ENCODE data around the gene SLC25A5. TPM values are rescaled to one million over a fixed set of nuclear protein-coding genes. Genes with fewer than 3 reads are reported as not detected.
A peak's percentile ranks its signal among the peaks of the same experiment; 100 is the strongest.

The SLC25A5 gene
- total RNA-seq, 1 donor, result 165 TPM

DNA sequence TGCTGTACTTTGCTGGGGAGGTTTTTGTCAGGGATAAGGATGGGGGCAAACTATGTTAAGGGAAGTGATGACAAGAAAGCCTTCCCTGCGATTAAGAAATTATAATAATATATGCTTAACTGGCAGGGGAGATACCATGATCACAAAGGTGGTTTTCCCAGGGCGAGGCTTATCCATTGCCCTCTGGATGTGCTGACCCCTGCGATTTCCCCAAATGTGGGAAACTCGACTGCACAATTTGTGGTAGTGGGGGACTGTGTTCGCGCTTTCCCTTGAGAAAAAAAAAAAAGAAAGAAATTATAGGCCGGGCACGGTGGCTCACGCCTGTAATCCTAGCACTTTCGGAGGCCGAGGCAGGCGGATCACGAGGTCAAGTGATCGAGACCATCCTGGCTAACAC lies 44.6 kb upstream of the SLC25A5 start:
- H3K27me3 ChIP-seq (ENCODE audit: insufficient read depth, low read length), result no peaks in the 10 kb centered on the region
- H4K20me1 ChIP-seq (ENCODE audit: insufficient read depth, low read length), result no peaks in the 10 kb centered on the region
- H3K4me1 ChIP-seq (ENCODE audit: insufficient read depth, low read length), result peaks cover 7% of the 10 kb centered on the region
- no peak overlapping the region for H3K27ac ChIP-seq (ENCODE audit: low read depth, low read length)
- H2AFZ ChIP-seq (ENCODE audit: low read length), result no peak overlapping the region
- H3K4me2 ChIP-seq (ENCODE audit: insufficient read depth, low read length), result no peak overlapping the region
- no peak for DNase-seq (ENCODE audit: insufficient read length, low spot score, missing footprints)
- H3K4me3 ChIP-seq (ENCODE audit: insufficient read depth, low read length), result no peak overlapping the region
- H3K36me3 ChIP-seq (ENCODE audit: insufficient read depth, low read length), result peaks cover 5% of the 10 kb centered on the region
- TF ChIP-seq, protein P1, sequence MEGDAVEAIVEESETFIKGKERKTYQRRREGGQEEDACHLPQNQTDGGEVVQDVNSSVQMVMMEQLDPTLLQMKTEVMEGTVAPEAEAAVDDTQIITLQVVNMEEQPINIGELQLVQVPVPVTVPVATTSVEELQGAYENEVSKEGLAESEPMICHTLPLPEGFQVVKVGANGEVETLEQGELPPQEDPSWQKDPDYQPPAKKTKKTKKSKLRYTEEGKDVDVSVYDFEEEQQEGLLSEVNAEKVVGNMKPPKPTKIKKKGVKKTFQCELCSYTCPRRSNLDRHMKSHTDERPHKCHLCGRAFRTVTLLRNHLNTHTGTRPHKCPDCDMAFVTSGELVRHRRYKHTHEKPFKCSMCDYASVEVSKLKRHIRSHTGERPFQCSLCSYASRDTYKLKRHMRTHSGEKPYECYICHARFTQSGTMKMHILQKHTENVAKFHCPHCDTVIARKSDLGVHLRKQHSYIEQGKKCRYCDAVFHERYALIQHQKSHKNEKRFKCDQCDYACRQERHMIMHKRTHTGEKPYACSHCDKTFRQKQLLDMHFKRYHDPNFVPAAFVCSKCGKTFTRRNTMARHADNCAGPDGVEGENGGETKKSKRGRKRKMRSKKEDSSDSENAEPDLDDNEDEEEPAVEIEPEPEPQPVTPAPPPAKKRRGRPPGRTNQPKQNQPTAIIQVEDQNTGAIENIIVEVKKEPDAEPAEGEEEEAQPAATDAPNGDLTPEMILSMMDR (IDR thresholded peaks at IDR 0.05; ENCODE audit: extremely low read depth, low read depth, low read length), result no peak
- H3K79me2 ChIP-seq (ENCODE audit: insufficient read depth, low read length), result no peaks in the 10 kb centered on the region
- no peaks in the 10 kb centered on the region for H3K9me3 ChIP-seq (ENCODE audit: low read depth, low read length)

DNA sequence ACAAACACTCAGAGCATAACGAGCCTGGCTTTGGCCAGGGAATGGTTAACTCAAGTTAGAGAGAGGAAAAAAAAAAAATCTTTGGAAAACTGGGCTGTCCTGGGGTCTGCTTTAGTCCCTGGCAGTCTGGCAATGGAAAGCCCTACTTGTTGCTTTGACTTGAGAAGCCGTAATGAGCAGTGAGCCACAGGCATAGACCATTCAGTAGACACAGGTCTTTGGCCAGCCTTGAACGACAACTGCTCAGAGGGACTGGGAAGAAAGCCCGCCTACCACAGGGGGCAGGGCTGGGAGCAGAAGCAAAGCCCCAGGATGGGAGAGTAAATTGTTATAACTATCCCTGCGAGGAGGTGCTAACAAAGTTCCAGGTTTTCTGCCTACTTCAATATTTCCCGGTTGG lies 43.2 kb upstream of the SLC25A5 start:
- TF ChIP-seq, protein P1 (IDR thresholded peaks at IDR 0.05; ENCODE audit: extremely low read depth, low read depth, low read length), result no peak

DNA sequence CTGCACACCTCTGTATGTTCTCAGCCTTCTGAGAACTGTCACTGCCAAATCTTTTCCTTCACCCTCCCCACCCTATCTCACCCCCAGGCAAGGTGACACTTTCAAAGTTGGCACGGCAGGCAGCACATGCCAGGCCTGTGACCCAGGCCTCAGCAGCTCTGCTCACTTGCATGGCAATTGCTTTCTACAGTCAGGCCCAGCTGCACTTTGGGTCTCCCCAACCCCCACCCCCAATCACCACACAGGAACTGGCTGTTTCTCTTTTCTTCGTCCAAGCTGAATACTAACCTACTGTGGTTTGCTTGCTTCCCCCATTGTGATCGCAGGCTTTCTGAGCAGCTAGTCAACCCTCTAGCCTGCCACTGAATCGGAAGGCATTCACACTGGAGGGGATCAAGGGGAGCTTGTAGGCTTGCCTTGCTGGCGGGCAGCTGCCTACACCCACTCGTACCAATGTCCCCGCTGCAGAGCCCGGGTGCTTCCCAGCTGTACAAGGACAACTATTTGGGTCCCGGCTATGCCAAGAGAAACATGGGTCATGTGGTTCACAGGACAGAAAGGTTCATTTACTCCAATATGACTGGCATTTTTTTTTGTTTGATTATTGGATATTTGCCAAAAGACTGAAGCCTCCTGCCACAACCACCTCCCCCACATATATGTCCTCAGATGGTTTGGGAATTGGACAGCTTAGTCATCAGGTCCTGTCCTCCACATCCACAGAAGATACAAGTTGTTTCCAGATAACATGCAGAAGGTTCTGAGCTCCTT lies 41.0 kb upstream of the SLC25A5 start:
- Histone ChIP-seq H3K4me1 (ENCODE audit: insufficient read depth, low read length) (peaks cover 12% of the 10 kb centered on the region), H3K27ac (ENCODE audit: low read depth, low read length) (peak overlapping the region; percentile 37), H4K20me1 (ENCODE audit: insufficient read depth, low read length) (no peaks in the 10 kb centered on the region), H3K4me3 (ENCODE audit: insufficient read depth, low read length) (no peak overlapping the region), H3K27me3 (ENCODE audit: insufficient read depth, low read length) (no peaks in the 10 kb centered on the region), H2AFZ (ENCODE audit: low read length) (no peak overlapping the region), H3K79me2 (ENCODE audit: insufficient read depth, low read length) (no peaks in the 10 kb centered on the region), H3K36me3 (ENCODE audit: insufficient read depth, low read length) (no peaks in the 10 kb centered on the region), H3K9me3 (ENCODE audit: low read depth, low read length) (no peaks in the 10 kb centered on the region), H3K4me2 (ENCODE audit: insufficient read depth, low read length) (peak overlapping the region; percentile 47)
- TF ChIP-seq, protein P1 (IDR thresholded peaks at IDR 0.05; ENCODE audit: extremely low read depth, low read depth, low read length), result no peak
- peak; percentile 77 for DNase-seq (ENCODE audit: insufficient read length, low spot score, missing footprints)

More for the DNA sequence above, 43.2 kb upstream of the SLC25A5 start:
- Histone ChIP-seq H3K36me3 (ENCODE audit: insufficient read depth, low read length) (peaks cover under 1% of the 10 kb centered on the region), H3K27ac (ENCODE audit: low read depth, low read length) (no peak overlapping the region), H3K4me1 (ENCODE audit: insufficient read depth, low read length) (peaks cover 12% of the 10 kb centered on the region), H4K20me1 (ENCODE audit: insufficient read depth, low read length) (no peaks in the 10 kb centered on the region), H2AFZ (ENCODE audit: low read length) (no peak overlapping the region), H3K4me2 (ENCODE audit: insufficient read depth, low read length) (no peak overlapping the region), H3K27me3 (ENCODE audit: insufficient read depth, low read length) (no peaks in the 10 kb centered on the region), H3K9me3 (ENCODE audit: low read depth, low read length) (no peaks in the 10 kb centered on the region), H3K79me2 (ENCODE audit: insufficient read depth, low read length) (no peaks in the 10 kb centered on the region), H3K4me3 (ENCODE audit: insufficient read depth, low read length) (no peak overlapping the region)
- no peak for DNase-seq (ENCODE audit: insufficient read length, low spot score, missing footprints)

DNA sequence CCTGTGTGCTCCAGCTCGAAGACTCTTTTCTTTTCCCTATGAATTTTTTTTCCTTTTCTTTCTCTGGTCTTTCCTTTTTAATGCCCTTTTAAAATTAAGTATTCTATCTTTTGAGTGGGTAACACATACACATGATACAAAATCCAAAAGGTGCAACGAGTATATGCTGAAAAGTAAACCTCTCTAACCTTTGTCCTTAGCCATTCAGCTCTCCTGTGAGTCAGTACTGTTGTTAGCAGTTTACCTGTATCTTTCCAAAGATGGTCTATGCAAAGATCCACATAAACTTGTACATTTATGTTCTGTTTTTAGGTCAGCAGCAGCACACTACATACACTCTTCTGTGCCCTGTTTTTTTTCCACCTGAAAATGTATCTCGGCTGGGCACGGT lies 40.5 kb upstream of the SLC25A5 start:
- Histone ChIP-seq H3K4me1 (ENCODE audit: insufficient read depth, low read length) (peaks cover 12% of the 10 kb centered on the region), H2AFZ (ENCODE audit: low read length) (no peak overlapping the region), H3K36me3 (ENCODE audit: insufficient read depth, low read length) (no peaks in the 10 kb centered on the region), H3K79me2 (ENCODE audit: insufficient read depth, low read length) (no peaks in the 10 kb centered on the region), H3K4me2 (ENCODE audit: insufficient read depth, low read length) (peak overlapping the region; percentile 47), H3K4me3 (ENCODE audit: insufficient read depth, low read length) (no peak overlapping the region), H3K27me3 (ENCODE audit: insufficient read depth, low read length) (no peaks in the 10 kb centered on the region), H3K9me3 (ENCODE audit: low read depth, low read length) (no peaks in the 10 kb centered on the region), H4K20me1 (ENCODE audit: insufficient read depth, low read length) (no peaks in the 10 kb centered on the region), H3K27ac (ENCODE audit: low read depth, low read length) (no peak overlapping the region)
- TF ChIP-seq, protein P1 (IDR thresholded peaks at IDR 0.05; ENCODE audit: extremely low read depth, low read depth, low read length), result no peak
- DNase-seq (ENCODE audit: insufficient read length, low spot score, missing footprints), result no peak
